Measurements from ENCODE around the gene KAZN.

- TF ChIP-seq EZH2phosphoT487 (IDR thresholded peaks at IDR 0.05; ENCODE audit: borderline replicate concordance, low read length), result no peak
- TF ChIP-seq, protein P1, sequence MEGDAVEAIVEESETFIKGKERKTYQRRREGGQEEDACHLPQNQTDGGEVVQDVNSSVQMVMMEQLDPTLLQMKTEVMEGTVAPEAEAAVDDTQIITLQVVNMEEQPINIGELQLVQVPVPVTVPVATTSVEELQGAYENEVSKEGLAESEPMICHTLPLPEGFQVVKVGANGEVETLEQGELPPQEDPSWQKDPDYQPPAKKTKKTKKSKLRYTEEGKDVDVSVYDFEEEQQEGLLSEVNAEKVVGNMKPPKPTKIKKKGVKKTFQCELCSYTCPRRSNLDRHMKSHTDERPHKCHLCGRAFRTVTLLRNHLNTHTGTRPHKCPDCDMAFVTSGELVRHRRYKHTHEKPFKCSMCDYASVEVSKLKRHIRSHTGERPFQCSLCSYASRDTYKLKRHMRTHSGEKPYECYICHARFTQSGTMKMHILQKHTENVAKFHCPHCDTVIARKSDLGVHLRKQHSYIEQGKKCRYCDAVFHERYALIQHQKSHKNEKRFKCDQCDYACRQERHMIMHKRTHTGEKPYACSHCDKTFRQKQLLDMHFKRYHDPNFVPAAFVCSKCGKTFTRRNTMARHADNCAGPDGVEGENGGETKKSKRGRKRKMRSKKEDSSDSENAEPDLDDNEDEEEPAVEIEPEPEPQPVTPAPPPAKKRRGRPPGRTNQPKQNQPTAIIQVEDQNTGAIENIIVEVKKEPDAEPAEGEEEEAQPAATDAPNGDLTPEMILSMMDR (IDR thresholded peaks at IDR 0.05; ENCODE audit: low read depth, low read length, poor library complexity, severe bottlenecking), result no peak
Measured at GRCh38 chr1:14627608-14628489, 29.4 kb downstream of the KAZN start.
